K562 (cell line): ENCODE data around the gene SLC15A3. TPM values are rescaled to one million over a fixed set of nuclear protein-coding genes. Genes with fewer than 3 reads are reported as not detected.
A peak's percentile ranks its signal among the peaks of the same experiment; 100 is the strongest.

Source experiments
- BRCA1 ChIP-seq, 2 experiments: fragments of 450-650 bp in 1 of 2; sonication (generic) in 1 of 2; formaldehyde crosslinking in 1 of 2; IDR thresholded peaks; 2 replicates each; pipeline versions ENCODE4 v1.5.0 to v1.6.1; 2017 to 2020; ENCODE audit warnings: mild to moderate bottlenecking in 1 of 2, missing genetic modification reagents in 1 of 2
- CREB3 ChIP-seq: fragments of 450-650 bp; conservative IDR thresholded peaks from 2 replicates; pipeline ENCODE4 v1.6.1; 2016; ENCODE audit warnings: missing genetic modification characterization, low read depth, mild to moderate bottlenecking, missing compliant biosample characterization, moderate library complexity
- CREM ChIP-seq: IDR thresholded peaks from 2 replicates; pipeline ENCODE4 v1.6.1; 2014; ENCODE audit warnings: antibody characterized with exemption, low read depth
- FIP1L1 ChIP-seq: fragments of 200-400 bp; formaldehyde crosslinking; IDR thresholded peaks from 2 replicates; pipeline ENCODE4 v1.6.1; 2018; ENCODE audit warnings: mild to moderate bottlenecking, low read depth, low read length; ENCODE audit not compliant: poor library complexity, severe bottlenecking
- OTX1 ChIP-seq: fragments of 450-650 bp; formaldehyde crosslinking; IDR thresholded peaks from 2 replicates; pipeline ENCODE4 v1.4.0; 2022; ENCODE audit warnings: mild to moderate bottlenecking
- REST ChIP-seq, 2 experiments: fragments of 450-650 bp; formaldehyde crosslinking in 1 of 2; IDR thresholded peaks; 2 replicates each; pipeline versions ENCODE4 v1.4.0 to v1.6.1; 2014 to 2020; ENCODE audit warnings: mild to moderate bottlenecking in 2 of 2, borderline replicate concordance in 1 of 2, low read depth in 1 of 2
- STAT6 ChIP-seq: sonication (generic); formaldehyde crosslinking; IDR thresholded peaks from 2 replicates; pipeline ENCODE4 v1.8.1; 2023; ENCODE audit warnings: mild to moderate bottlenecking, missing genetic modification reagents
- TFAM ChIP-seq: fragments of 250-450 bp; sonication (Bioruptor Pico); conservative IDR thresholded peaks from 2 replicates; pipeline ENCODE4 v1.5.0; 2021; ENCODE audit warnings: mild to moderate bottlenecking, moderate library complexity
- THAP7 ChIP-seq: fragments of 250-450 bp; sonication (Bioruptor Pico); IDR thresholded peaks from 2 replicates; pipeline ENCODE4 v1.5.0; 2021
- THRAP3 ChIP-seq: fragments of 450-650 bp; IDR thresholded peaks from 2 replicates; pipeline ENCODE4 v1.6.1; 2016; ENCODE audit warnings: mild to moderate bottlenecking, inconsistent platforms, borderline replicate concordance
- ZNF143 ChIP-seq: sonication (generic); formaldehyde crosslinking; IDR thresholded peaks from 2 replicates; pipeline ENCODE4 v1.9.0; 2022; ENCODE audit warnings: mild to moderate bottlenecking, missing genetic modification reagents
- ZNF75A ChIP-seq: fragments of 450-650 bp; formaldehyde crosslinking; IDR thresholded peaks from 2 replicates; pipeline ENCODE4 v1.4.0; 2020; ENCODE audit warnings: mild to moderate bottlenecking
- ZZZ3 ChIP-seq: fragments of 450-650 bp; IDR thresholded peaks from 2 replicates; pipeline ENCODE4 v1.6.1; 2016; ENCODE audit warnings: antibody characterized with exemption, mild to moderate bottlenecking, moderate library complexity
- polyA plus RNA-seq, 8 experiments: library from polyadenylated mRNA; depleted of rRNA in 4 of 8; stranded (reverse) in 5 of 8; unstranded in 3 of 8; fragments of >200 nt; fragmentation: Nextera tagmentation in 2 of 8; fragmentation: Illumina TruSeq in 1 of 8; extraction: Ambion mirVana in 2 of 8; extraction: Trizol in 1 of 8; gene quantifications; 2 replicates each; pipeline versions ENCODE4 v1.2.1 to v1.2.3, GENCODE V29; 2011 to 2014; ENCODE audit warnings: inconsistent platforms in 1 of 8, missing spikeins in 1 of 8
- total RNA-seq, 7 experiments: library from RNA; depleted of rRNA in 6 of 7; stranded (reverse); fragments of >200 nt in 6 of 7; fragmentation: Illumina TruSeq in 2 of 7; extraction: Trizol in 2 of 7; gene quantifications; 2 replicates each; pipeline versions ENCODE4 v1.2.1 to v1.2.3, GENCODE V29; 2011 to 2021; ENCODE audit warnings: low replicate concordance in 1 of 7

Gene SLC15A3
- total and polyA plus RNA-seq, 9 of the 15 experiments (the other 6 are each of a cell fraction or from before 2014, with no cell fraction given): 0.07 to 0.27 TPM; not detected in 7

GRCh38 chr11:60899046-60899936, 52.7 kb downstream of the SLC15A3 start (continued):
- TF ChIP-seq BRCA1 (IDR thresholded peaks at IDR 0.05) (no peak), BRCA1 (CRISPR knock-in tag; IDR thresholded peaks at IDR 0.05) (no peak), REST (IDR thresholded peaks at IDR 0.05; ENCODE audit: borderline replicate concordance) (peak; percentile 74; the same call in 1 of the 2 replicates), REST (CRISPR knock-in tag; IDR thresholded peaks at IDR 0.05; ENCODE audit: low read depth) (no peak), THAP7 (no peak), ZZZ3 (no peak), ZNF143 (CRISPR knock-in tag) (no peak), ZNF75A (no peak), TFAM (no peak), CREM (0 out of 2 replicates have a peak, but pooled peaks have one; percentile 26), STAT6 (CRISPR knock-in tag) (no peak), THRAP3 (no peak), CREB3 (tag) (no peak), FIP1L1 (no peak), OTX1 (no peak)
